Measurements from ENCODE around the gene GPR52.

GRCh38 chr1:174447866-174448530, at the start of gene GPR52:
- TF ChIP-seq, protein P1, sequence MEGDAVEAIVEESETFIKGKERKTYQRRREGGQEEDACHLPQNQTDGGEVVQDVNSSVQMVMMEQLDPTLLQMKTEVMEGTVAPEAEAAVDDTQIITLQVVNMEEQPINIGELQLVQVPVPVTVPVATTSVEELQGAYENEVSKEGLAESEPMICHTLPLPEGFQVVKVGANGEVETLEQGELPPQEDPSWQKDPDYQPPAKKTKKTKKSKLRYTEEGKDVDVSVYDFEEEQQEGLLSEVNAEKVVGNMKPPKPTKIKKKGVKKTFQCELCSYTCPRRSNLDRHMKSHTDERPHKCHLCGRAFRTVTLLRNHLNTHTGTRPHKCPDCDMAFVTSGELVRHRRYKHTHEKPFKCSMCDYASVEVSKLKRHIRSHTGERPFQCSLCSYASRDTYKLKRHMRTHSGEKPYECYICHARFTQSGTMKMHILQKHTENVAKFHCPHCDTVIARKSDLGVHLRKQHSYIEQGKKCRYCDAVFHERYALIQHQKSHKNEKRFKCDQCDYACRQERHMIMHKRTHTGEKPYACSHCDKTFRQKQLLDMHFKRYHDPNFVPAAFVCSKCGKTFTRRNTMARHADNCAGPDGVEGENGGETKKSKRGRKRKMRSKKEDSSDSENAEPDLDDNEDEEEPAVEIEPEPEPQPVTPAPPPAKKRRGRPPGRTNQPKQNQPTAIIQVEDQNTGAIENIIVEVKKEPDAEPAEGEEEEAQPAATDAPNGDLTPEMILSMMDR (IDR thresholded peaks at IDR 0.05) = no peak
- TF ChIP-seq, protein P2, sequence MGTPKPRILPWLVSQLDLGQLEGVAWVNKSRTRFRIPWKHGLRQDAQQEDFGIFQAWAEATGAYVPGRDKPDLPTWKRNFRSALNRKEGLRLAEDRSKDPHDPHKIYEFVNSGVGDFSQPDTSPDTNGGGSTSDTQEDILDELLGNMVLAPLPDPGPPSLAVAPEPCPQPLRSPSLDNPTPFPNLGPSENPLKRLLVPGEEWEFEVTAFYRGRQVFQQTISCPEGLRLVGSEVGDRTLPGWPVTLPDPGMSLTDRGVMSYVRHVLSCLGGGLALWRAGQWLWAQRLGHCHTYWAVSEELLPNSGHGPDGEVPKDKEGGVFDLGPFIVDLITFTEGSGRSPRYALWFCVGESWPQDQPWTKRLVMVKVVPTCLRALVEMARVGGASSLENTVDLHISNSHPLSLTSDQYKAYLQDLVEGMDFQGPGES (IDR thresholded peaks at IDR 0.05; ENCODE audit: low read depth, low read length) = no peak
- TF ChIP-seq FOXM1 (IDR thresholded peaks at IDR 0.05; ENCODE audit: low read depth) (no peak), RCOR1 (IDR thresholded peaks at IDR 0.05; ENCODE audit: low read length) (no peak)
- TF ChIP-seq, protein P3, sequence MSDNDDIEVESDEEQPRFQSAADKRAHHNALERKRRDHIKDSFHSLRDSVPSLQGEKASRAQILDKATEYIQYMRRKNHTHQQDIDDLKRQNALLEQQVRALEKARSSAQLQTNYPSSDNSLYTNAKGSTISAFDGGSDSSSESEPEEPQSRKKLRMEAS (IDR thresholded peaks at IDR 0.05; ENCODE audit: low read depth) = no peak

Measured in SK-N-SH (cell line).